WI38 (cell line): ENCODE results near the gene PDK1.

Experiments used
- H3K4me3 ChIP-seq: 2 replicates; pipeline ENCODE4 v1.5.1; 2011; ENCODE audit warnings: low read depth, mild to moderate bottlenecking, control low read depth, low read length
- CTCF ChIP-seq: IDR thresholded peaks from 2 replicates; pipeline ENCODE4 v1.5.1; 2012; ENCODE audit warnings: low read depth, mild to moderate bottlenecking, control low read depth, low read length

Gene PDK1

GRCh38 chr2:172614932-172615331, 59.0 kb downstream of the PDK1 start:
- TF ChIP-seq CTCF, result no peak
- no peak overlapping the region for H3K4me3 ChIP-seq

- no peak overlapping the region for H3K4me3 ChIP-seq
- no peak for TF ChIP-seq CTCF
Measured at GRCh38 chr2:172615727-172616261, 59.9 kb downstream of the PDK1 start.

GRCh38 chr2:172617115-172617514, 61.2 kb downstream of the PDK1 start:
- H3K4me3 ChIP-seq, result no peak overlapping the region
- no peak for TF ChIP-seq CTCF

GRCh38 chr2:172623249-172623965, 67.5 kb downstream of the PDK1 start:
- H3K4me3 ChIP-seq, result no peak overlapping the region
- TF ChIP-seq CTCF, result no peak

- TF ChIP-seq CTCF, result no peak
- H3K4me3 ChIP-seq, result no peak overlapping the region
Measured at GRCh38 chr2:172624996-172625395, 69.1 kb downstream of the PDK1 start.

- no peak for TF ChIP-seq CTCF
- H3K4me3 ChIP-seq, result no peak overlapping the region
Measured at GRCh38 chr2:172627181-172627580, 71.3 kb downstream of the PDK1 start.

GRCh38 chr2:172628085-172628484, 72.2 kb downstream of the PDK1 start:
- H3K4me3 ChIP-seq, result no peak overlapping the region
- no peak for TF ChIP-seq CTCF
